ENCODE measurements around the gene BFSP2.
"Not testable (repeated sequence)": the region's sequence is repeated elsewhere in the genome, so short reads cannot be mapped to it uniquely, and the experiment has no call there.

Gene BFSP2

DNA sequence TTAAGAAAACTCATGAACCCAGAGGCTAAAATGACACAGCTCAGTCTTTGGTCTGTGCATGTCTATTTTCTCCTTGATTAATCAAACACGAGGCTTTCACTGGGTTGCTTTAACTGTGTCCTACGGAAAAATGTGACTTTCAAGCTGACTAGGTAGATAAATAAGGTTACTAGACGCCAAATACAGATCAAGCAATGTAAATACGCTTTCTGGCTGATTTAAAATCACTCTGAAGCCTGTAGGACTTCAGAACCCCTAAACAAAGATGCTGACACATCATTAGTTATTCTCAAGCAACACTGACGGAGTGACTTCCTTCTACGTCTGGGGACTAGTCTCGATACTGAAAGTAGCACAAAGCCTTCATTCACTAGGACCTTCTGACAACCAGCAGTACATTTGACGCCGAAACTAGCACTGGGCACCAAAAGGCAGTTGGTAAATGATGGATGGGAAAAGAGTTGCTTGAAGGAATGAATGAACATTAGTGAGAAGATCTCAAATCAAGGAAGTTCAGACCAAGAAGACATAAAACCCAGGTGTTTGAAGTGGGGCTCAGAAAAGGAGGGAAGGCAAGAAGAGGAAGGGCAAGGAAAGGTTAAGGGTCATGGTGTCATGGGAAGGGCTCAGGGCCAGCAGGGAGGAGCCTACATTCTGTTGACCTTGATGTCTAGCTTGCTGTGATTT is 106.5 kb downstream of the BFSP2 start:
- Mint-ChIP-seq H3K27ac (peak overlapping the region; percentile 83), H3K4me3 (peak overlapping the region; percentile 55), H3K36me3 (ENCODE audit: low read depth) (no peaks in the 10 kb centered on the region), H3K9me3 (peaks cover 2% of the 10 kb centered on the region), H3K4me1 (ENCODE audit: low read depth) (peaks cover 14% of the 10 kb centered on the region), H3K27me3 (no peaks in the 10 kb centered on the region)
- no peak for DNase-seq

DNA sequence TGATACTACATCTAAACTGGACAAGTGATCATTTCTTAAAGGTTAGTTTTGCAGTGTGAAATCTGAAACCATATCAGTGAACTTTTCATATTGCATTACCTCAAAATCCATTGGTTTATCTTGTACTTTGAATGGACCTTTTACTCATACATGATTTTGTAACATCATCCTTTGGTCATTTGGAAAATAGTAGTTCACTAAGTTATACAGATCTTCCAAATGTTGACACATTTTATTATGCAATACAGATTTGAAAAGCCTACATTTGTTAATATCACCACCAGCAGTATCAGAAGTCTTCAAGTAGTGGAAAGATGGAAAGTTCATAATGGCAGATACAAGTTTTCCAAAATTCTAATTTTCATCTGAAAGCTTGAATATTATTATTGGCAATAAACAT is 109.6 kb downstream of the BFSP2 start:
- DNase-seq = no peak
- Mint-ChIP-seq H3K9me3 (peaks cover 2% of the 10 kb centered on the region), H3K27ac (no peak overlapping the region), H3K27me3 (no peaks in the 10 kb centered on the region), H3K4me3 (no peak overlapping the region), H3K4me1 (ENCODE audit: low read depth) (peaks cover 14% of the 10 kb centered on the region), H3K36me3 (ENCODE audit: low read depth) (no peaks in the 10 kb centered on the region)

DNA sequence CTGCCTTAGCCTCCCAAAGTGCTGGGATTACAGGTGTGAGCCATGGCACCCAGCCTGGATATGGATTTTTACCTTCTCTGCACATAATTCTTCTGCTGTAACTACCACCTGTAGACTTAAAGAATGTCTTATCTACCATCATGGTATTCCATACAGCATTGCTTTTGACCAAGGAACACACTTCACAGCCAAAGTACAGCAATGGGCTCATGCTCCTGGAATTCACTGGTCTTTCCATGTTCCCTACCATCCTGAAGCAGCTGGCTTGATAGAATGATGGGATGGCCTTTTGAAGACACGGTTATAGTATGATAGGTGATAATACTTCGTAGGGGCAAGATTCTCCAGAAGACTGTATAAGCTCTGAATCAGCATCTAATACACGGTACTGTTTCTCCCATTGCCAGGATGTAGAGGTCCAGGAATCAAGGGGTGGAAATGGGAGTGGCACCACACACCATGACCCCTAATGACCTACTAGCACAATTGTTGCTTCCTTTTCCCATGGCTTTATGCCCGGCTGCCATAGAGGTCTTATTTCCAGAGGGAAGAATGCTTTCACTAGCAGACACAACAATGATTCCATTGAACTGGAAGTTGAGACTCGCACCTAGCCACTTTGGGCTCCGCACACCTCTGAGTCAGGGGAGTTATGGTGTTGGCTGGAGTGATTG is 112.7 kb downstream of the BFSP2 start:
- no peaks in the 10 kb centered on the region for H3K9me3 Mint-ChIP-seq
- no peaks in the 10 kb centered on the region for H3K4me1 Mint-ChIP-seq (ENCODE audit: low read depth)
- H3K27ac Mint-ChIP-seq = no peak overlapping the region
- no peaks in the 10 kb centered on the region for H3K36me3 Mint-ChIP-seq (ENCODE audit: low read depth)
- no peaks in the 10 kb centered on the region for H3K27me3 Mint-ChIP-seq
- H3K4me3 Mint-ChIP-seq = no peak overlapping the region
- DNase-seq = no peak

DNA sequence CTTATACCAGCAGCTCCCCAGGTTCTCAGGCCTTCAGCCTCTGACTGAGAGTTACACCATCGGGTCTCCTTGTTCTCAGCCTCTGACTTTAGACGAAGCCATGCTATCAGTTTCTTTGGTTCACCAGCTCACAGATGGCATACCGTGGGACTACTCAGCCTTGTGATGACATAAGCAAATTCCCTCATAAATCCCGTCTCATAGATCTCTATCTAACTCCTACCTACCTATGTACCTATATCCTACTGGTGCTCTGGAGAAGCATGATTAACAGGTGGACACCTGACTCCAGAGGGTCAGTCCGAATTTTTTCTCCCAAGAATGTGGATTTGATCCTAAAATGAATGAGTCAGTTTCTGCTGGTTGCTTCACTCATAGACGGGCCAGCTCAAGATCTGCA is 114.6 kb downstream of the BFSP2 start:
- H3K4me3 Mint-ChIP-seq = no peak overlapping the region
- H3K9me3 Mint-ChIP-seq = no peaks in the 10 kb centered on the region
- H3K27ac Mint-ChIP-seq = no peak overlapping the region
- H3K36me3 Mint-ChIP-seq (ENCODE audit: low read depth) = no peaks in the 10 kb centered on the region
- no peak for DNase-seq
- H3K27me3 Mint-ChIP-seq = no peaks in the 10 kb centered on the region
- H3K4me1 Mint-ChIP-seq (ENCODE audit: low read depth) = no peaks in the 10 kb centered on the region

DNA sequence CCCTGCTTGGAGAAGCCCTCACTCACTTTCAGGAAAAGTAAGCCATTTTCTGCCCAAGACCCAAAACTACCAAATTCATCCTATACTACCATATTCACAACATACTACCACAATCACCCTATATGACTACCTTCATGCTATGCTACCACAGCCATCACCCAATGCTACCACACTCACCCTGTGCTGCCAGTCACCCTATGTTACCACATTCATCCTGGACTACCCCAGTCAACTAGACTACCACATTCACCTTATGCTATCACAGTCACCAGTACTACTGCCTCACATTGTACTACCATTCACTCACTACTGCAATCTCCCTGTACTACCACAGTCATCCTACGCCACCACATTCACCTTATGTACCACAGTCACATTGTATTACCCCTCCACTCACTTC is 115.3 kb downstream of the BFSP2 start:
- H3K36me3 Mint-ChIP-seq (ENCODE audit: low read depth) = no peaks in the 10 kb centered on the region
- no peaks in the 10 kb centered on the region for H3K9me3 Mint-ChIP-seq
- no peak overlapping the region for H3K27ac Mint-ChIP-seq
- H3K4me1 Mint-ChIP-seq (ENCODE audit: low read depth) = no peaks in the 10 kb centered on the region
- H3K27me3 Mint-ChIP-seq = no peaks in the 10 kb centered on the region
- no peak overlapping the region for H3K4me3 Mint-ChIP-seq
- DNase-seq = no peak

DNA sequence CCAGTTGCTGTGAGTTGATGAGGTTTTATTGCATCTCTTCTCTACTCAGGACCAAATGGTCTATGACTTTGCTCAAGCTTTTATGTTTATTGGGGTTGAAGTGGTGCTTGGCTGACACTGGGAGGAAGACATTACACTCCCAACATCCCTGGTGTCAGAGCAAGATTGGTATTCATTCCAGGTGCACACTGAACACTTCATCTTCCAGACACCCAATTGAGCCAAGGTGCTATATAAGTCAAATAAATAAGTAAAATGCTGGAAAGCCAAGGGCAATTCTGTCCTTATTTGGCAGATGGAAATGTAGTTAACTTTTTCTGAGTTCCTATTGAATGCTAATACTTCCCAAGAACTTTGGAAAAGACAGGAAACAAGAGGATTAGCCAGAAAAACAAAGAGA is 120.4 kb downstream of the BFSP2 start:
- H3K4me1 Mint-ChIP-seq (ENCODE audit: low read depth) = no peaks in the 10 kb centered on the region

DNA sequence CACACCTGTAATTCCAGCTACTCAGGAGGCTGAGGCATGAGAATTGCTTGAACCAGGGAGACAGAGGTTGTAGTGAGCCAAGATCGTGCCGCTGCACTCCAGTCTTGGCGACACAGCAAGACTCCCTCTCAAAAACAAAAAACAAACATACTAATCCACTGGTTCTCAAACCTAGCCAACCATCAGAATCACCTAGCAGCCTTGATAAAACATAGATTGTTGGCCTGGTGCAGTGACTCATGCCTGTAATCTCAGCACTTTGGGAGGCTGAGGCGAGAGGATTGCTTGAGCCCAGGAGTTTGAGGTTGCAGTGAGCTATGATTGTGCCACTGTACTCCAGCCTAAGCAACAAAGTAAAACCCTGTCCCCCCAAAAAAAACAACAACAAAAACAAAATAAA is 121.1 kb downstream of the BFSP2 start:
- not testable (repeated sequence) for H3K36me3 Mint-ChIP-seq (ENCODE audit: low read depth); H3K9me3 Mint-ChIP-seq; H3K27me3 Mint-ChIP-seq; DNase-seq; H3K4me1 Mint-ChIP-seq (ENCODE audit: low read depth); H3K4me3 Mint-ChIP-seq; H3K27ac Mint-ChIP-seq

More for the DNA sequence above, 120.4 kb downstream of the BFSP2 start:
- Mint-ChIP-seq H3K4me3 (no peak overlapping the region), H3K9me3 (no peaks in the 10 kb centered on the region), H3K36me3 (ENCODE audit: low read depth) (no peaks in the 10 kb centered on the region), H3K27ac (no peak overlapping the region), H3K27me3 (no peaks in the 10 kb centered on the region)
- no peak for DNase-seq

DNA sequence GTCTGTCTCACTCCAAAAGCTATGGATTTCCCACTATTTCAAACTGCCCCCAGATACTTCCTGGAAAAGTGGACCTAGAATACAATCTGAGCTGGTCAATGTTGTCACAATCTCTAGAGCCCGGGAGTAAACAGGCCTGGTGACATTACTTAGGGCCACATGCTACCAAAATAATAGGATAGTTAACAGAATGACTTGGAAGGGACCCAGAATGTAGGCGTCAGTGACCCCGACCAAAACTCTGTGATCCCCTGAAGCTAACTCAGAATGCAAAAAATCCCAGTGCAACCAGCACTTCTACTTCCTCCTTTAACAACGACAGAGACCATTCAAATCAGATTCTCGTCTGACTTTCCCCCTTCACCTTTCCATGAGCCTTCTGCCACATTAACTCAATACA is 122.1 kb downstream of the BFSP2 start:
- Mint-ChIP-seq H3K27ac (no peak overlapping the region), H3K36me3 (ENCODE audit: low read depth) (no peaks in the 10 kb centered on the region), H3K4me3 (no peak overlapping the region), H3K9me3 (no peaks in the 10 kb centered on the region), H3K27me3 (no peaks in the 10 kb centered on the region), H3K4me1 (ENCODE audit: low read depth) (no peaks in the 10 kb centered on the region)
- DNase-seq = no peak

DNA sequence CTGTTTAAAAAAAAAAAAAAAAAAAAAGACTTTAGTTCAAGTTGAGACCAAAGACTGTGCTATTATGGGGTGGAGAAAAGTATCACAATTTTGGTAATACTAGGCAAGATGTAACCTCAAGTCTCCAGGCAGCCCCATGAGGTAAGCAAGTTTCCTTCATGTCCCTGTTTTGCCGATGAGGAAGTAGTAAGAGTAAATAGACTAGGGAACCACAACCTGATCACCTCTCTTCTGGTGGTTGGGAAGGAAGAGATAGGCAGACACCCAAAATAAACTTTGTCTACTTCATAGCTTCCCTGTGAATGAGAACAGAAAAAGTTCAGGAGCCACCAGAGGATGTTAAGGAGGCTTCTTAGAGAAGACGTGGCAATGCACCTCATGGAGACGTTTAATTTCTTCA is 123.9 kb downstream of the BFSP2 start:
- H3K27me3 Mint-ChIP-seq; H3K9me3 Mint-ChIP-seq; H3K4me3 Mint-ChIP-seq; H3K4me1 Mint-ChIP-seq (ENCODE audit: low read depth); H3K36me3 Mint-ChIP-seq (ENCODE audit: low read depth); H3K27ac Mint-ChIP-seq; DNase-seq: not testable (repeated sequence)
